Stomach (tissue), 19 donors: ENCODE measurements around the gene OXA1L. TPM values are rescaled to one million over a fixed set of nuclear protein-coding genes. Genes with fewer than 3 reads are reported as not detected.
A peak's percentile ranks its signal among the peaks of the same experiment; 100 is the strongest.
"Not testable (repeated sequence)": the region's sequence is repeated elsewhere in the genome, so short reads cannot be mapped to it uniquely, and the experiment has no call there.

ENCODE experiments used
- DNase-seq, 2 donors: peaks; one replicate each; pipeline versions ENCODE4 v3.0.0 to v3.0.0-alpha.2; 2013 to 2019
- H3K27ac ChIP-seq, 5 donors: fragments of 200-600 bp in 4 of 5; sonication (generic) in 4 of 5; one replicate each; pipeline ENCODE4 v1.5.1; 2013 to 2019; ENCODE audit warnings: mild to moderate bottlenecking in 1 of 5, moderate library complexity in 1 of 5
- H3K27me3 ChIP-seq, 3 donors: fragments of 200-600 bp; sonication (generic); one replicate each; pipeline ENCODE4 v1.5.1; 2017 to 2019; ENCODE audit warnings: mixed run types in 1 of 3
- H3K36me3 ChIP-seq, 4 donors: fragments of 200-600 bp; sonication (generic); 1 replicate in 3 of 4; 2 replicates in 1 of 4; pipeline ENCODE4 v1.5.1; 2016 to 2019
- H3K4me1 ChIP-seq, 4 donors: fragments of 200-600 bp; sonication (generic); one replicate each; pipeline ENCODE4 v1.5.1; 2016 to 2019
- H3K4me3 ChIP-seq, 4 donors: fragments of 200-600 bp; sonication (generic) in 3 of 4; one replicate each; pipeline ENCODE4 v1.5.1; 2016 to 2019; ENCODE audit warnings: mild to moderate bottlenecking in 1 of 4
- H3K9me3 ChIP-seq, 4 donors: fragments of 200-600 bp; sonication (generic); one replicate each; pipeline ENCODE4 v1.5.1; 2016 to 2019
- EP300 ChIP-seq: sonication (generic); formaldehyde crosslinking; IDR thresholded peaks from one replicate; pipeline ENCODE4 v1.6.1; 2017; ENCODE audit warnings: antibody characterized with exemption
- POLR2A ChIP-seq, 4 donors: fragments of 450-650 bp; IDR thresholded peaks; one replicate each; pipeline ENCODE4 v1.6.1; 2016; ENCODE audit warnings: antibody characterized with exemption in 4 of 4, control low read depth in 2 of 4, mild to moderate bottlenecking in 1 of 4, moderate library complexity in 1 of 4
- POLR2AphosphoS5 ChIP-seq, 3 donors: sonication (generic); formaldehyde crosslinking; IDR thresholded peaks; one replicate each; pipeline ENCODE4 v1.6.1; 2016; ENCODE audit warnings: antibody characterized with exemption in 3 of 3
- WGBS, 5 donors: extraction: QIAGEN DNeasy Blood & Tissue Kit in 3 of 5; methylation state at CpG; one replicate each; pipeline versions ENCODE4 v1.1.5 to v1.1.7; 2013 to 2018; 5-methylcytosine and 5-hydroxymethylcytosine counted together
- intact Hi-C: fragments of 100-400 bp; cut with DNase I; formaldehyde crosslinking; loops from one replicate; pipeline ENCODE4 v1.15.1; 2023; ENCODE audit warnings: low total_unique reads
- long read RNA-seq, 10 donors: transcript quantifications; one replicate each; lab custom pipeline, GENCODE V29; 2026
- polyA plus RNA-seq, 3 donors: library from polyadenylated mRNA; stranded (reverse); fragments of 200-250 nt; gene quantifications; one replicate each; pipeline ENCODE4 v1.2.3, GENCODE V29; 2013
- total RNA-seq, 5 donors: library from RNA; depleted of rRNA; stranded (reverse); fragments of >200 nt; gene quantifications; one replicate each; pipeline versions ENCODE4 v1.1.0 to v1.2.3, GENCODE V29; 2014 to 2016
- TF ChIP-seq, protein P1 (sequence below), 7 experiments: fragments of 450-650 bp in 4 of 7; fragments of 200-600 bp in 3 of 7; sonication (generic) in 3 of 7; IDR thresholded peaks; one replicate each; pipeline ENCODE4 v1.5.1; 2016 to 2019; ENCODE audit warnings: antibody characterized with exemption in 7 of 7, control low read depth in 2 of 7, mild to moderate bottlenecking in 1 of 7
- donor health status: healthy with polysubstance abuse.
- donor health status: Bipolar disorder and iron deficiency.
- donor health status: healthy.

Gene OXA1L
- 100 to 1,000 TPM in 1 of 5 donors, 10 to 100 TPM in 4; 46.7 to 119 (median 58.6) TPM for total RNA-seq
- 100 to 1,000 TPM in 1 of 3 donors, 10 to 100 TPM in 2; 81.9 to 116 (median 97.9) TPM for polyA plus RNA-seq
- long read RNA-seq, donor 1, transcript OXA1L-201 (10 exons, 1,719 nt): major isoform, 10 of 37 reads
- long read RNA-seq, donor 1, partial matches to known transcripts: 26 of 37 reads
- long read RNA-seq, donor 1, other reads (novel, unspliced or antisense): 0 of 37 reads
- long read RNA-seq, donor 2, transcript OXA1L-201 (10 exons, 1,719 nt): major isoform, 8 of 15 reads
- long read RNA-seq, donor 2, partial matches to known transcripts: 7 of 15 reads
- long read RNA-seq, donor 2, other reads (novel, unspliced or antisense): 0 of 15 reads
- long read RNA-seq, donor 3, transcript OXA1L-201 (10 exons, 1,719 nt): major isoform, 16 of 50 reads
- long read RNA-seq, donor 3, partial matches to known transcripts: 33 of 50 reads
- long read RNA-seq, donor 3, other reads (novel, unspliced or antisense): 0 of 50 reads
- long read RNA-seq, donor 4, partial matches to known transcripts: 6 of 7 reads
- long read RNA-seq, donor 4, other reads (novel, unspliced or antisense): 0 of 7 reads
- long read RNA-seq, donor 5, transcript OXA1L-201 (10 exons, 1,719 nt): major isoform, 20 of 55 reads
- long read RNA-seq, donor 5, partial matches to known transcripts: 35 of 55 reads
- long read RNA-seq, donor 5, other reads (novel, unspliced or antisense): 0 of 55 reads
- long read RNA-seq, donor 6, transcript OXA1L-201 (10 exons, 1,719 nt): major isoform, 40 of 120 reads
- long read RNA-seq, donor 6, partial matches to known transcripts: 73 of 120 reads
- long read RNA-seq, donor 6, other reads (novel, unspliced or antisense): 5 of 120 reads
- long read RNA-seq, donor 7, transcript OXA1L-201 (10 exons, 1,719 nt): major isoform, 14 of 80 reads
- long read RNA-seq, donor 7, partial matches to known transcripts: 66 of 80 reads
- long read RNA-seq, donor 7, other reads (novel, unspliced or antisense): 0 of 80 reads
- long read RNA-seq, donor 8, transcript OXA1L-201 (10 exons, 1,719 nt): major isoform, 28 of 42 reads
- long read RNA-seq, donor 8, partial matches to known transcripts: 12 of 42 reads
- long read RNA-seq, donor 8, other reads (novel, unspliced or antisense): 0 of 42 reads
- long read RNA-seq, donor 9, transcript OXA1L-201 (10 exons, 1,719 nt): major isoform, 11 of 68 reads
- long read RNA-seq, donor 9, partial matches to known transcripts: 57 of 68 reads
- long read RNA-seq, donor 9, other reads (novel, unspliced or antisense): 0 of 68 reads
- long read RNA-seq, donor 10, transcript OXA1L-201 (10 exons, 1,719 nt): major isoform, 14 of 49 reads
- long read RNA-seq, donor 10, partial matches to known transcripts: 25 of 49 reads
- long read RNA-seq, donor 10, other reads (novel, unspliced or antisense): 9 of 49 reads

DNA sequence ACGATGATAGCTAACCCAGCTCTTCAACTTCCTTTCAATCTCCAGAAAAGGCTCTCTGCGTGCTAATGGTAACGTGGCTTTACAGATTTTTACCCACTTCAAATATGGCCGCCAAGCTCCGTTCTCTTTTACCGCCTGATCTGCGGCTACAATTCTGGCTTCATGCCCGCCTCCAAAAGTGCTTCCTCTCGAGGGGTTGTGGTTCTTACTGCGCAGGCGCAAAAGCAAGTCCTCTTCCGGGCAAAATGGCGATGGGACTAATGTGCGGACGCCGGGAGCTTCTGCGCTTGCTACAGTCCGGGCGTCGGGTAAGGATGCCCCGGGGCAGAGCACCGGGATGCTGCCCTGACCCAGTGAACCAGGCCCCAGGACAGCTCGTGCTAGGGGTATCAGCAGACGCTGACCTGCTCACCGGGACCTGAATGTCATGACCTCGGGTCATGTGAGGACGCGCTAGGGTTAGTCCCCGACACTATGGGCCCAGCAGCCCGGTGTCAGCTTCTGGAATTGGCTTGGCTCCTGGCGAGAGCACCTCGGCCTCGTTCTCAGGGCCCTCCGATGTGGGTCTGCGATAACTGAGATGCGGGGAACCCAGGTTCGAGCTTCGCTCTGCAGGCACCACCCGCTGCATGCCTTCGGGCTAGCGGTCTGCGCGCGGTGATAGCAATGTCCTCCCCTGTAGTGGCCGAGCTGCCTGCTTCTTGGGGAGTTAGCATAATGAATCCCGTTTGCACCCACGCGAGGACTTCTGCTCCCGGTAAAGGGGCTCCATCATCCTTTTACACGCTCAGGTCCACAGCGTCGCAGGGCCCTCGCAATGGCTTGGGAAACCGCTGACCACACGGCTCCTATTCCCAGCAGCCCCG is at the start of gene OXA1L:
OXA1L (plus strand) TSS at position 232 of the 866 bp plus-strand sequence; CDS start at position 246, 14 bp downstream.
- Histone ChIP-seq H3K27me3 (no peaks in the 10 kb centered on the region), H3K9me3 (peaks cover 0 to 8% (median 3%) of the 10 kb centered on the region in 4 donors), H3K36me3 (peaks cover 25 to 49% (median 39%) of the 10 kb centered on the region in 4 donors), H3K4me3 (peak within 1 kb of the TSS; percentile 87 to 95 (median 93)), H3K27ac (peak within 1 kb of the TSS; percentile 81 to 90 (median 89)), H3K4me1 (peaks cover 12 to 26% (median 19%) of the 10 kb centered on the region in 4 donors)
- peak; percentile 99 for DNase-seq
- WGBS, 5 donors: 0 to 1% (median 0%) methylated on average over 33 to 56 of the region's 56 CpGs
- TF ChIP-seq POLR2A (IDR thresholded peaks at IDR 0.05): no peak
- TF ChIP-seq POLR2AphosphoS5 (IDR thresholded peaks at IDR 0.05): peak; percentile 51 to 94 (median 88)
- intact Hi-C loops: no loop called here

DNA sequence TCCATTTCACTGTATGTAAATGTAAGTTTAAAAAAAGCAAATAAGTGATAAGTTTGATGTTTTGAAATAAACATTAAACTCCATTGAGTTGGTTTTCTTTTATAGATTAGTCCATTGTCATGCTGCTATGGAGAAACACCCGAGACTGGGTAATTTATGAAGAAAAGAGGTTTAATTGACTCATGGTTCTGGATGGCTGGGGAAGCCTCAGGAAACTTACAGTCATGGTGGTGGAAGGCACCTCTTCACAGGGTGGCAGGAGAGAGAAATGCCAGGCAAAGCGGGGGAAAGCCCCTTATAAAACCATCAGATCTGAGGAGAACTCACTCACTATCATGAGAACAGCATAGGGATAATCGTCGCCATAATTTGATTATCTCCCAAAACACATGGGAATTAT is 48.4 kb upstream of the OXA1L start:
- WGBS, 5 donors: 78 to 89% (median 85%) methylated on average over 4 of the region's 4 CpGs
- no peak for DNase-seq
- Histone ChIP-seq H3K27ac (no peak overlapping the region), H3K4me3 (no peak overlapping the region), H3K36me3 (no peaks in the 10 kb centered on the region), H3K4me1 (peaks cover 0 to 6% (median 3%) of the 10 kb centered on the region in 4 donors), H3K27me3 (no peaks in the 10 kb centered on the region), H3K9me3 (peaks cover 0 to 8% (median 2%) of the 10 kb centered on the region in 4 donors)
- intact Hi-C loops: no loop called here
- TF ChIP-seq, protein P1, sequence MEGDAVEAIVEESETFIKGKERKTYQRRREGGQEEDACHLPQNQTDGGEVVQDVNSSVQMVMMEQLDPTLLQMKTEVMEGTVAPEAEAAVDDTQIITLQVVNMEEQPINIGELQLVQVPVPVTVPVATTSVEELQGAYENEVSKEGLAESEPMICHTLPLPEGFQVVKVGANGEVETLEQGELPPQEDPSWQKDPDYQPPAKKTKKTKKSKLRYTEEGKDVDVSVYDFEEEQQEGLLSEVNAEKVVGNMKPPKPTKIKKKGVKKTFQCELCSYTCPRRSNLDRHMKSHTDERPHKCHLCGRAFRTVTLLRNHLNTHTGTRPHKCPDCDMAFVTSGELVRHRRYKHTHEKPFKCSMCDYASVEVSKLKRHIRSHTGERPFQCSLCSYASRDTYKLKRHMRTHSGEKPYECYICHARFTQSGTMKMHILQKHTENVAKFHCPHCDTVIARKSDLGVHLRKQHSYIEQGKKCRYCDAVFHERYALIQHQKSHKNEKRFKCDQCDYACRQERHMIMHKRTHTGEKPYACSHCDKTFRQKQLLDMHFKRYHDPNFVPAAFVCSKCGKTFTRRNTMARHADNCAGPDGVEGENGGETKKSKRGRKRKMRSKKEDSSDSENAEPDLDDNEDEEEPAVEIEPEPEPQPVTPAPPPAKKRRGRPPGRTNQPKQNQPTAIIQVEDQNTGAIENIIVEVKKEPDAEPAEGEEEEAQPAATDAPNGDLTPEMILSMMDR (IDR thresholded peaks at IDR 0.05): no peak
- TF ChIP-seq EP300 (no peak), POLR2A (IDR thresholded peaks at IDR 0.05) (no peak), POLR2AphosphoS5 (IDR thresholded peaks at IDR 0.05) (no peak)

DNA sequence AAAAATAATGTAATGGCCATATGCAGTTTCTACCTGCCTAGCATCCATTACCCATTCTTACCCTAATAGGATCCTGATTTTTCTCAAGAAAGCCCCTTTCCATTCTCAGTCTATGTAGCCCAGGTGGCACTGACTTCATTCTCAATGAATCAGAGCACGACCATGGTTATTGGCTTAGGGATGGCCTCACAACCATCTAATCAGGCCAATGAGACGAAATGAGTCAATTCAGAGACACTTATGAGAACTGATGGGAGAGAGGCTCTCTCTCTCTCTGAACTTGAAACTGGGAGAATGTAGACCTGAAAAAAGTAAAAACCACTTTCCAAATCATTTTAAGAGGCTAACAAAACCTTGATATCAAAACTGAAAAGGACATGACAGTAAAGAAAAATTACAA is 45.3 kb upstream of the OXA1L start:
- Histone ChIP-seq H3K36me3 (no peaks in the 10 kb centered on the region), H3K4me3 (no peak overlapping the region), H3K4me1 (peaks cover 0 to 6% (median 0%) of the 10 kb centered on the region in 4 donors), H3K27me3 (no peaks in the 10 kb centered on the region), H3K9me3 (peaks cover 0 to 8% (median 2%) of the 10 kb centered on the region in 4 donors), H3K27ac (no peak overlapping the region)
- TF ChIP-seq POLR2AphosphoS5 (IDR thresholded peaks at IDR 0.05) (no peak), POLR2A (IDR thresholded peaks at IDR 0.05) (no peak), EP300 (no peak)
- TF ChIP-seq, protein P1 (IDR thresholded peaks at IDR 0.05): no peak
- no peak for DNase-seq
- 71 to 89% (median 79%) methylated on average over 2 of the region's 2 CpGs for WGBS, 5 donors
- intact Hi-C loops: no loop called here

DNA sequence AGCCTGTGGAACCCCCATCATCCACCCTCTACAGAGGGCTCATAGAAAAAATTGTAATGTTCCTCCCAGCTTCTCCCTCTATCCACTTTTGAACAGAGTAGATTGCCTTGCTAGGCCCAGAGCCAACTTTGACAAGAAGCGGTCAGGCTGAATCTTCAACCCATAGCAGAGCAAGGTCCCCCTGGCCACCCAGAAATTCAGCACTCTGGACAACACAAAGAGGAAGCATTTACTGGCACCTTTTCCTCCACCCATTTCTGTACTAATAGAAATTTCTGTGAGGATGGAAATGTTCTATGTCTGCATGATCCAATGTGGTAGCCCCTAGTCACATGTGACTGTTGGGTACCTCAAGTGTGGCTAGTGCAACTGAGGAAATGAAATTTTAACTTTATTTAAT is 42.7 kb upstream of the OXA1L start:
- TF ChIP-seq, protein P1 (IDR thresholded peaks at IDR 0.05): no peak
- TF ChIP-seq EP300 (no peak), POLR2AphosphoS5 (IDR thresholded peaks at IDR 0.05) (no peak), POLR2A (IDR thresholded peaks at IDR 0.05) (no peak)
- 70 to 95% (median 92%) methylated on average over 1 of the region's 1 CpG for WGBS, 5 donors
- H3K36me3 ChIP-seq: no peaks in the 10 kb centered on the region
- no peak overlapping the region for H3K27ac ChIP-seq
- H3K4me1 ChIP-seq: no peaks in the 10 kb centered on the region
- DNase-seq: no peak
- peaks cover 0 to 8% (median 2%) of the 10 kb centered on the region in 4 donors for H3K9me3 ChIP-seq
- H3K4me3 ChIP-seq: no peak overlapping the region
- H3K27me3 ChIP-seq: no peaks in the 10 kb centered on the region
- intact Hi-C loops: no loop called here

DNA sequence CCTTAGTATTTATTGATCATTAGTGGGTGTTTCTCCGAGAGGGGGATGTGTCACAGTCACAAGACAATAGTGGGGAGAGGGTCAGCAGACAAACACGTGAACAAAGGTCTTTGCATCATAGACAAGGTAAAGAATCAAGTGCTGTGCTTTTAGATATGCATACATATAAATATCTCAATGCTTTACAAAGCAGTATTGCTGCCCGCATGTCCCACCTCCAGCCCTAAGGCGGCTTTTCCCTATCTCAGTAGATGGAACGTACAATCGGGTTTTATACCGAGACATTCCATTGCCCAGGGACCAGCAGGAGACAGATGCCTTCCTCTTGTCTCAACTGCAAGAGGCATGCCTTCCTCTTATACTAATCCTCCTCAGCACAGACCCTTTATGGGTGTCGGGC is 41.6 kb upstream of the OXA1L start:
- H3K4me1 ChIP-seq, H3K36me3 ChIP-seq, H3K9me3 ChIP-seq, H3K27ac ChIP-seq, intact Hi-C loops, H3K4me3 ChIP-seq, H3K27me3 ChIP-seq, DNase-seq: not testable (repeated sequence)
- WGBS, 5 donors: 75 to 82% (median 78%) methylated on average over 8 of the region's 8 CpGs

DNA sequence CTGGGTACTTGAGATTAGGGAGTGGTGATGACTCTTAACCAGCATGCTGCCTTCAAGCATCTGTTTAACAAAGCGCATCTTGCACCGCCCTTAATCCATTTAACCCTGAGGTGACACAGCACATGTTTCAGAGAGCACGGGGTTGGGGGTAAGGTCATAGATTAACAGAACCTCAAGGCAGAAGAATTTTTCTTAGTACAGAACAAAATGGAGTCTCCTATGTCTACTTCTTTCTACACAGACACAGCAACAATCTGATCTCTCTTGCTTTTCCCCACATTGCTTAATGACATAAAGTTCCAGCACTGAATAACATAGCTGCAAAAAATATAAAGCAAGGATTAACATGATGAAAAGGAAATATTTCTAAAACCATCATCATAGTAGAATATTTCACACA is 41.1 kb upstream of the OXA1L start:
- H3K27me3 ChIP-seq, DNase-seq, H3K4me3 ChIP-seq, intact Hi-C loops, H3K4me1 ChIP-seq, H3K36me3 ChIP-seq, H3K9me3 ChIP-seq, H3K27ac ChIP-seq: not testable (repeated sequence)
- 48 to 65% (median 56%) methylated on average over 3 of the region's 3 CpGs for WGBS, 5 donors
